ENCODE results near the gene SLC8A1.

GRCh38 chr2:40266201-40266600 lies 185.7 kb downstream of the SLC8A1 start:
- TF ChIP-seq EZH2 (IDR thresholded peaks at IDR 0.05; ENCODE audit: insufficient read depth, low read length), result no peak
- TF ChIP-seq CTCF (IDR thresholded peaks at IDR 0.05; ENCODE audit: insufficient read depth, low read depth, low read length), result no peak

Measured in astrocyte (in vitro differentiated cells and primary cell).